CD4-positive, alpha-beta T cell treated with Interleukin-21 for 1 hour (primary cell): ENCODE data around the gene CUL4A.
"Not testable (repeated sequence)": the region's sequence is repeated elsewhere in the genome, so short reads cannot be mapped to it uniquely, and the experiment has no call there.

Source experiments
- DNase-seq: peaks from one replicate; pipeline ENCODE4 v3.0.0-alpha.2; 2020

The CUL4A gene

DNA sequence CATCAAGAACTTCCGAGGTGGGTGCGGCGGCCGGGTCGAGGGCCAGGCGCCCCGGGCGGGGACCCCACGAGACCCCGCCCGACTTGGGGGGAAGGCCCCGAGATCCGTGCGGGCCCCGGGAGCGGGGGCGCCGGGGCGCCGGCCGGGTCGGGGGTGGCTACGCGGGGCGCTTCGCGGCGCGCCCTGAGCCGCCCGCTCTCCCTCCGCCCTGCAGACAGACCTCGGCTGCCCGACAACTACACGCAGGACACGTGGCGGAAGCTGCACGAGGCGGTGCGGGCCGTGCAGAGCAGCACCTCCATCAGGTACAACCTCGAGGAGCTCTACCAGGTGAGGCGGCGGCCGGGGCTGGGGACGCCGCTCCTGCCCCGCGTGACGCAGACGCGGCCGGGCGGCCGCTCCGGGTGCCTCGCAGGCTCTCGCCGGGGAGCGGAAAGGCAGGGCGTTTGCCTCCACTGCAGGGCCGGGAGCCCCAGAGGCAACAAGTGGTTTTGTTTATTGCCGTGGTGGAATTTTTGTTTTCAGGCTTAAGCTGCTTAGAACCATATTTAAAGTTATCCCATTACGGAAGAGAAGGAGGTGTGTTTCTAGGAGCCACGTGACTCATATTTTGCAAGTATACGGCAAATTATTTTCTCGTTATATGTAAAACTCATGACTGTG lies 477 bp downstream of the CUL4A start:
- peak; percentile 82 for DNase-seq

GRCh38 chr13:113210833-113211232 lies 1.4 kb downstream of the CUL4A start:
- DNase-seq = no peak

- peak; percentile 10 for DNase-seq
Measured at GRCh38 chr13:113211774-113212173, 2.4 kb downstream of the CUL4A start.

DNA sequence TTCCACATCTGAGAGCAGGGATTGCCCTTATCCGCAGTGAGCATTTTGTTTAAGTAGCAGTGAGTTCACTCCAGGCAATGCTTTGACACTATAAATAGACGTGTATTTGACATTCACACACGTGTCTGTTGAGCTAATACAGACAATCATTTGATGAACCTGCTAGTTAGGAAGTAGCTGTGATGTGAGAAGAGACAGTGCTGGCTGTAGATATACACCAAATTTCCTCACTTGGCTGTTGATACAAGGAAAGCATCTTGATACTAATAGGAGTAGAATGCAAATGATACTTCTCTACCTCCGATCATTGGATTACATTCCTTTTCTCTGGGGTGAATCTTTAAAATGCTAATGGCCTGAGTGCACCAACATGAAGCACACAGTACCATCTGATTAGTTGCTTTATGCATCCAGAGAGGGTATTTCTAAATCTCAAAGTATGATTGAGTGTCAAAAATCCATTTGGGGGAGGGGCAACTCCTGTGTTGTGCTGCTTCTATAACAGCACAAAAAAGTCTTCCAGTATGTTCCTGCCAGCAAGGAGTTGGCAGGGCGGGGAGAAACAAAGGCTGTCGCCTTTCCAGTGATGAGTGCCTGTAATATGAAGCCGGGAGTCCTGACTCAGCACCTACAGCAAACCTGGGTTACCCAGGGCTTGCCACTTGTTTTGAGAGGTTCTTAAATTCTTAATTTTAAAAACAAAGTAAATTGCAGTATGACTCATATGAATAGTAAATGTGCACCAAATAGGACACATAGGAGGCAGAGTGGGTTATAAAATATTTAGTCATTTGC lies 7.0 kb downstream of the CUL4A start:
- DNase-seq = no peak

GRCh38 chr13:113218586-113218985 lies 9.2 kb downstream of the CUL4A start:
- no peak for DNase-seq

GRCh38 chr13:113219256-113219940 lies 10.0 kb downstream of the CUL4A start:
- no peak for DNase-seq

GRCh38 chr13:113220141-113220598 lies 10.8 kb downstream of the CUL4A start:
- no peak for DNase-seq

DNA sequence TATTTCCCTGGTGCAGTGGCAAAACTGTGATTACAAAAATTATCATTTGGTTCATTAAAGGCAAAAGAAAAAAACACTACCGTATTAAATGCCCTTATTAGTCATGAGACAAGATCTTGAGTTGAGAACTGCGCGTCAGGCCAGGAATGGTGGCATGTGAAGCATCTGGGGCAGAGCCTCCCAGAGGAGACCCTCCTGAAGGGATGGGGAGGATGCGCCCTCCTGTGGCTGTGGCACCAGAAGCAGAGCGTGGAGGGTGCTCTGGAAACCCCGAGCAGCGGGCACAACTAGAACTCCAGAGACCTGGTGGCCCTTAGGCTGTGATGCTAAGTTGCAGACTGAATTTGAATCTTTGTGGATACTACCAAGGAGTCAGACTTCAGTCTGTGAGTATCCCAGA lies 11.5 kb downstream of the CUL4A start:
- DNase-seq = peak; percentile 17

DNA sequence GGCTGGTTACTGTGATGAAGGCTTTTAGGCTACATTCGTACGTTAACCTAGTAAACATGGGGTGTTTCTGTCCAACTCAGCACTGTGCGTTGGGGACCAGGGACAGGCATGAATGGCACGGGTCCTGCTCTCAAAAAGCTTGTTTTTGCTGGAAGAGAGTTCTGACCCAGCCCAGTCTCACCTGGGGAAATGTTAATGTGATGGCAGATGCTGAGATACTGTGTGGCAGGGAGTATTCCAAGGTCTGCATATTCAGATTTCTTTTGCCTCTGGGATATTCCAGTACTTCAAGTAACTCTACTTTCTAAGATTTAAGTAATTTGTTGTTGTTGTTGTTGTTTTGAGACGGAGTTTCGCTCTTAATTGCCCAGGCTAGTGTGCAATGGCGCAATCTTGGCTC lies 13.7 kb downstream of the CUL4A start:
- DNase-seq = no peak

GRCh38 chr13:113224486-113224885 lies 15.1 kb downstream of the CUL4A start:
- no peak for DNase-seq

DNA sequence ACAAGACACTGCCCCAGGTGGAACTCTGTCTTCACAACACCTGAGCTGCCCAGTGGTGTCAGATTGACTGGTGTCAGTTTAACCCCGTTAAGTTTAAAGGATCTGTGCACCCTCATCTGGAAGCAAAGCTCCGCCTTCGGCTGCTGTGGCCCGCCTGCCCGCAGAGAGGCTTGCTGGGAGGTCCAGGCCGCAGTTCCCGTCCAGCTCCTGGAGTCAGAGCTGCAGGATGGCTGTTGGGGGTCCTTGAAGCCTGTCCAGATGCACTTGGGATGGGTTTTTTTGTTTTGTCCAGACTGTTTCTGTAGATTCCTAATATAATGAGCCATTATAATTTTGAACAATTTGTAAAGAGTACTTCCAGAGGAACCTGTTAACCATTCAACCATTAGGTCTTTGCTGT lies 16.1 kb downstream of the CUL4A start:
- no peak for DNase-seq

DNA sequence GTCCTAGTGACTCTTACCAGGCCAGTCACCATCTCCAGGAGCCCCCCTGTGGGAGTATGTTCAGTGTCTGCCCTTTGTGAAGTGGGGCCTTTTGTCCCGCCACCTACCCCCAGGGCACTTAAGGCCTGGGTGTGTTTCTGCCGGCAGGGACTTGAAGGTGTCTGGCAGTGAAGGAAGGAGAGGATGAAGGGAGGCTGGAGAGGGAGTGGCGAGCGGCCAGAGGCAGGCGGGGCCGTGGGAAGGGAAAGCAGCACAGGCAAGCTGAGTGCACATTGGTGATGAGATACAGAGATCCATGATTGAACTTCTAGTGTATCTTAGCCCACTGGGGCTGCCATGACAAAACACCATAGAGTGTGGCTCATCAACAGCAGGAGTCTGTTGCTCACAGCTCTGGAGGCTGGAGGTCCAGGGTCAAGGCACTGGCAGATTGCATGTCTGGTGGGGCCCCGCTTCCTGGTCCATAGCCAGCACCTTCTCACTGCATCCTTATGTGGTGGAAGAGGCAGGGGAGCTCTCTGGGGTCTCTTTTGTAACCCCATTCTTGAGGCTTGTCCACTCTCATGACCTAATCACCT lies 17.5 kb downstream of the CUL4A start:
- no peak for DNase-seq

- no peak for DNase-seq
Measured at GRCh38 chr13:113229161-113229560, 19.7 kb downstream of the CUL4A start.

- DNase-seq = no peak
Measured at GRCh38 chr13:113229791-113230190, 20.4 kb downstream of the CUL4A start.

- DNase-seq = no peak
Measured at GRCh38 chr13:113231306-113232207, 22.1 kb downstream of the CUL4A start.

- DNase-seq = no peak
Measured at GRCh38 chr13:113232208-113233003, 23.0 kb downstream of the CUL4A start.

DNA sequence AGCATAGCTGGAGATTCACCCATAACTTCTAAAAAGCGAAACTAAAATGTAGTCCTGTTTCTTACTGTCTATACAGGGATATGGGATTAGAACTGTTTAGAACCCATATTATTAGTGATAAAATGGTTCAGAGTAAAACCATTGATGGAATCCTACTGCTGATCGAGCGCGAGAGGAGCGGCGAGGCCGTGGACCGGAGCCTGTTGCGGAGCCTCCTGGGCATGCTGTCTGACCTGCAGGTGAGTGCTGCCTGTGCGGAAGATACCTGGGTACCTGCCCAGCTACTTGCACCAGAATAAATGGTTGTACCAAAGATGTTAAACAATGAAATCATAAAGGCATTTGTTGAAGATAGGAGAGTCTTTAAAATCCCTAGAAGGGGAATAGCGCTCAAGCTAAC lies 23.7 kb downstream of the CUL4A start:
- no peak for DNase-seq

GRCh38 chr13:113238536-113238935 lies 29.1 kb downstream of the CUL4A start:
- DNase-seq = peak; percentile 12

GRCh38 chr13:113239357-113239756 lies 29.9 kb downstream of the CUL4A start:
- DNase-seq = no peak

DNA sequence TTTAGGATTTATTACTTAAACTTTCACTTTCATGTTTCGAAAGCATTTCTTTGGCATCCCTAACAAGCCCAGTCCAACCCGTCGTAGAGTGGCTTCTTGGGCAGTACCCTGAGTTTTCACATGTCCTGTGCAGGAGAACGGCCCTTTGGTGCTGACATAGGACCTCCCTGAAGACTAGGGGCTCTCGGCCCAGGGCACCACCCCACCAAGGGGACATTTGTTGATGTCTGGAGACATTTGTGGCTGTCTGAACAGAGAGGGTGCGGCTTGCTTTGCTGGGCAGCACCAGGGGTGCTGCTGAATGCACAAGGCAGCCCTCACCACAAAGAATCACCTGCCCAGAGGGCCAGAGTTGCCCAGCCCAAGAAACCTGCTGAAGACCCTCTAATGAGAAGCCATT lies 30.6 kb downstream of the CUL4A start:
- DNase-seq = no peak

DNA sequence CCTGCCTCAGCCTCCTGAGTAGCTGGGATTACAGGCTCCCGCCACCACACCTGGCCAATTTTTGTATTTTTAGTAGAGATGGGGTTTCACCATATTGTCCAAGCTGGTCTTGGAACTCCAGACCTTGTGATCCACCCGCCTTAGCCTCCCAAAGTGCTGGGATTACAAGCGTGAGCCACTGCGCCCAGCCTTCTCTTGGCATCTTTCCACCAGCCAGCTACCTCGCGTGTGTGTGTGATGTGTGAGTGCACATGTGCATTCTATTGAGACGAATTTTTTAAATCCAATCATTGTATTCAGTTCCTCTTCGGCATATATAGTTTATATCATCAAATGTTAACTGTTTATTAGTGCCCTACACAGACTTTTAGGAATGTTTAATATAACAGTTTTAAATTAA lies 32.2 kb downstream of the CUL4A start:
- not testable (repeated sequence) for DNase-seq

GRCh38 chr13:113243847-113244246 lies 34.4 kb downstream of the CUL4A start:
- no peak for DNase-seq
